NCI-H748 treated with DMSO at 0.1 percent for 48 hours (cell line): ENCODE data around the gene SMARCC2.
"Not testable (repeated sequence)": the region's sequence is repeated elsewhere in the genome, so short reads cannot be mapped to it uniquely, and the experiment has no call there.

Experiments
- DNase-seq: peaks from one replicate; lab custom pipeline; 2025; lab: John Stamatoyannopoulos, UW

SMARCC2 gene

DNA sequence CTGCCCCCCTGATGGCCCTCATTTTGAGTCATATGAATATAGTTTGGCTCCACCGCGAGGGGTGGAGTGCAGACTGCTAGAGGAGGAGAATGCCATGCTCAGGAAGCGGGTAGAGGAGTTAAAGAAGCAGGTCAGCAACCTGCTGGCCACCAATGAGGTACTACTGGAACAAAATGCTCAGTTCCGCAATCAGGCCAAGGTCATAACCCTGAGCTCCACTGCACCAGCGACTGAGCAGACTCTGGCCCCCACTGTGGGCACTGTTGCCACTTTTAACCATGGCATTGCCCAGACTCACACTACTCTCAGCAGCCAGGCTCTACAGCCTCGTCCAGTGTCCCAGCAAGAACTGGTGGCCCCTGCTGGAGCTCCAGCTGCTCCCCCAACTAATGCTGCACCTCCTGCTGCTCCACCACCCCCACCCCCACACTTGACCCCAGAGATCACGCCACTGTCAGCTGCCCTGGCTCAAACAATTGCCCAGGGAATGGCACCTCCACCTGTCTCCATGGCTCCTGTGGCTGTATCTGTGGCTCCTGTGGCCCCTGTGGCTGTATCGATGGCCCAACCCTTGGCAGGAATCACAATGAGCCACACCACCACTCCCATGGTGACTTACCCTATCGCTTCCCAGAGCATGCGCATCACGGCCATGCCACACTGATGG, 67.9 kb downstream of the SMARCC2 start:
- DNase-seq = no peak

DNA sequence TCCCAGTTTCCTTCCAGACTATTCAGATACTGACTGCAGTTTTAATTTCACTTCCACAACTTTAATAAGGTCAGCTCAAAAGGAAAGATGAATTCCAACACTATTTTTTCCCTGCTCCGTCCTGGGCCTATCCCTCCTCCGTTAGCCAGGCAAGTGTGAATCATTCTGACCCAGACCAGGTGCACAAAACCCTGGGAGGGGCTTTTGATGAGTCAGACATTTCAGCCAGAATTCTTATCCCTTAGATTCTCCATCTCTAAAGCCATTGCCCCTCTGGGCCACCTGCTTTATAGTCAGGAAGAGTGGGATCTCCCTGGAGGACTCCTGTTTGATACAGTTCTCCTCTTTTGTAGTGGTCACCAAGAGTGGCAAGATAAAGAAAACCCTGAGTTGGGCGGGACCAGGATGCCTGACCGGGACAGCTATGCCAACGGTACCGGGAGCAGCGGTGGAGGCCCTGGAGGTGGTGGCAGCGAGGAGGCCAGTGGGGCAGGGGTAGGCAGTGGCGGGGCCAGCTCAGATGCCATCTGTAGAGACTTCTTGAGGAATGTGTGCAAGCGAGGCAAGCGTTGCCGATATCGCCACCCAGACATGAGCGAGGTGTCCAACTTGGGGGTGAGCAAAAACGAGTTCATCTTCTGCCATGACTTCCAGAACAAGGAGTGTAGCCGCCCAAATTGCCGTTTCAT, 69.0 kb downstream of the SMARCC2 start:
- DNase-seq = no peak

DNA sequence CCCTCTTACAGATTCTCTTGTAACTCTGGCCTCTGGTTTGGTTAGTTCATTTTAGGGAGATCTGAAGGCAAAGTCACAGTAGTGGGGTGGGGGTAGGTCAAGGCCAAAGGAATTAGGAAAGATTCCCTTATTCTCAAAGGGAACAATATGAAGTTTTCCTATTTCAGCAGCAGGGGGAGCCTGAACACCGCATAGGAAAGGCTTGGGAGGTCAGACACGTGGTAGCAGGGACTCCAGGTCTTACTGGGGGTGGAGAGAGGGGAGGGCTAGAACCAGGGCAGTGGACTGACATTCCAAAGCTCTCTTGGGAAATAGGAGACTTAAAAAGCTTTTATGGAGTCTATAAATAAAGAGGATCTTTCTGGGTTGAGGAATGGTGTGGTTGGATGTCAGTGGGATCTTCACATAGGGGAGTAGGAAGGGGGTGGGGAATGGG, 69.9 kb downstream of the SMARCC2 start:
- peak; percentile 67 for DNase-seq

DNA sequence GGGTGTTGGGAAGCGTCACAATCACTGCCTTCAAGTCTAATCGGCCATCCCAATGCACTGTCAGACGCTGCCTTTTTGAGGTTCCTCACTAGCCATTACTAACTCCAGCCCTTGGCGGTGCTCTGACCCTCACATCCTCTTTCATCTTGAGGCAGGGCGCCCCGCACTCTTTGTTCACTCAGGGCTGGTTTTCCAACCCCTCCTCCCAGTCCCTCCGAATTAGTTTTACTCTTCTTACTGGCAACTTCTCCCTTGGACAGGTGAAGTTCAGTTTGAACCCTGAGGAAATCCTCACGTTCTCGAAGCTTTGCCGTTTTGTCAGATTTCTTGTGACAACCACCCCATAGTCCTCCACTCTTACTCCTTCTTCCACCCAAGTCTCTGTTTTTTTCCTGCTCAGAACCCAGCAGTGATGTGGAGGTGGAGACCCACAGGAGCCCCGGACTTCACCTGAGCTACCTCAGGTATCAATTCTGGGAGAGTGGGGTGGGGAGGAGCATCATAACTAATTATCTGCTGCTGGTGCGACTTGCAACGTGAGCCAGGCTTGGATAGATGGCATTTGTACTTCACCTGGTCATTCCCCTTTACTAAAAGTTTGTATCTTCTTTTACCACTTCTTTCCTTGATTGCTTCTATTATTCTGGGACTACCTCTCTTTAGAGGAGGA, 70.5 kb downstream of the SMARCC2 start:
- DNase-seq = no peak

DNA sequence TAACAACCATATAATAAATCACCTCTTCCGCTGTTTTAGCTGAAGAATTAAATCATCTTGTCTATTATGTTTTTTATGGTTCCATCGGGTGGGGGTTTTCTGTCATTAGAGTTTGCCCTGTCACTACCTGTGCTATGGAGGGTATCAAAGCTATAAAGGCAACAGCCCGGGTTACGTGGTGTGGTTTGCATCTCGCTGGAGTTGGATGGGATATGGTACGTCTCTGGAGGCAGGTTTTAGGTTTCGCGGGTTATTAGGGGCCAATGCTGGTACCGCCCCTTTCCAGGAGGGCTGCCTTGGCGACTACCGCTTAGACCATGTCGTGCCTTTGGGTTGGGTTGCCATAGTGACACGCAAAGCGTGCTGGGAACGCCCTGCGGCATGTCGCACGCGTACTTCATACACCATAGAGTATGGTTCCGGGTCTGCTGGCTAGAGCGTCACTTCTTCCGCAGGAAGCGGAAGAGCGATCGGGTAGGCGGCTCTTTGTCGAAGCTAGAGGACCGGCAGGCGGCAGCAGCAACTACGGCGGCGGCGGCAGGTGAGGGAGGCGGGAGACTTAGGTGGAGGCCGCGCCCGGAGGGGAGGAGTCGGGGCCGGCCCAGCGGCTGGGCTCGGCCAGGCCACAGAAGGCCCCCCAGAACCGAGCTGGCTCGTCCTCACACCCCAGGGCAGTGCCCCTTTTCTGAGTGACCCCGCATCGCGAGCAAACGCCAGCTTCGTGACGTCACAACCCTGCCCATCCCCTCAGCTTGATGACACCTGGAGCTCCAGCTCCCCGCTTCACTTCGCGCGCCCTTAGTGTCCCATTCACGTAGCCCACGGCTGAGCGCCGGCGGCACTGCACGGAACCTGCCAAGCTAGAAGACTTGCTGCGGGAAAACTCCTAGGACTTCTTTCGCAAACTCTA, 71.2 kb downstream of the SMARCC2 start, which contains the start of gene ZC3H10:
Gene ZC3H10 (plus strand): TSS at position 489 of the 910 bp plus-strand sequence. CDS start 2,297 bp downstream, outside the sequence.
- peak; percentile 97 for DNase-seq

DNA sequence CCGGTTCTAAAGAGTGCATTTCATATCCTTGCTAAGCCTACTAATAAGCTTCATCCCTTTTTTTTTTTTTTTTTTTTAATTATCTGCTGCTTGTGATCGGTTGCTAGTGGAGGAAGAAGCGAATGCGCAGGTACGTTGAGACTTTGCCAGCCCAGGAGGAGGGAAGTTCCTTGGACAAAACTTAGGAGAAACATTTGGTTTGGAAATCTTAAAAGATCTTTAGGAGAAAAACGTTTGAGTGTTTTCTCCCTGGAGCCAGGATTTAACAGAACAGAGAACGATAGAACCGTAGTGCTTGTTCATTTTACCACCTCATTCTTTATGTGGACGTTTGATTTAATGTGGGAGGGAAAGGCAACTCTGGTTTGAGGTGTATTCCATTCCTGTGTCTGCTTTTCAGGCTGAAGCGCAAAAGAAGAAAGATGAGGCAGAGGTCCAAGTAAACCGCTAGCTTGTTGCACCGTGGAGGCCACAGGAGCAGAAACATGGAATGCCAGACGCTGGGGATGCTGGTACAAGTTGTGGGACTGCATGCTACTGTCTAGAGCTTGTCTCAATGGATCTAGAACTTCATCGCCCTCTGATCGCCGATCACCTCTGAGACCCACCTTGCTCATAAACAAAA, 72.1 kb downstream of the SMARCC2 start:
- DNase-seq = not testable (repeated sequence)

DNA sequence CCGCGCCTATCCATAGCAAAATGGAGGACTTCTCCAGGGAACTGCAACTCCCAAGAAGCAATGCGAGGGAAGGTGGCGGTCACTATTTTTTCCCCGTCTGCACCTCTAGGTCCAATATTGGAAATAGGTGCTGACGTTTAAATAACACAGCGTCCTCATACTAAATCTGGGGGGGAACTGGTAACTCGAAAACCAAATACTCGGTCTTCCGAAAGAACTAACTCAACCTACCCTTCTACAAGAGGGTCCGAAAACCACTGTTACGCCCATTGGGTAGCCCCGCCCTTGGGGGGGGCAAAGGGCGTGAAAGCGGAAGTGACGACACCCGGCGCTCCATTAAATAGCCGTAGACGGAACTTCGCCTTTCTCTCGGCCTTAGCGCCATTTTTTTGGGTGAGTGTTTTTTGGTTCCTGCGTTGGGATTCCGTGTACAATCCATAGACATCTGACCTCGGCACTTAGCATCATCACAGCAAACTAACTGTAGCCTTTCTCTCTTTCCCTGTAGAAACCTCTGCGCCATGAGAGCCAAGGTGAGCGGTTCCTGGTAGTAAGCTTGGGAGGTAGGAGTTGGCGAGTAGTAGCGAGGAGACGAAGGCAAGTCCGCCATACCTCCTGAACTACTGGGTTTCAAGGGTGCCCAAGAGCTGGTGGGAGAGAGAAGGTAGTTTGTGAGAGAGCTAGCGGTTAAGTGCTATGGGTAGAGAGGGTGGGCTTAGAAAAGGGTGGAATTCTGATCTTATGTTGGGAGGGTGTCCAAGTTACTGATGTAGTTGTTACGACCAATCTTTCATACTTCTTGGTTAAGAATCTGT, 72.8 kb downstream of the SMARCC2 start, which contains the start of gene RPL41:
Gene RPL41 (plus strand): TSS at position 367 of the 815 bp plus-strand sequence.
- peak; percentile 94 for DNase-seq

DNA sequence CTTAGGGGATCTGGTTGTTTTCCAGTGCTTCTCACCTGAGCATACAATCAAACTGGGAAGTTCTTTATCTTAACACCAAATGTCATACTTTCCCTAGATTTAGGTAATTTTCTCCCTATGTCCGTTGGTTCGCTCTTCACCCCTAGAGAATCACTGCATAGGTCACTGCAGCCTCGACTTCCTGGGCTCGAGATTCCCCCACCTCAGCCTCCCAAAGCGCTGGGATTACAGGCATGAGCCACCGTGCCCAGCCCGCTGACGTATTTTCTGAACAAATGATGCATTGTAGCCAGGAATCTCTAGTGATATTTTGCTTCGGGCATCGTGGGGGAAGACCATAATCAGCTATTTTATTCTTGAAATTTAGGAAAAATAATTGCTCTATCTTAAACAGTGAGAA, 74.0 kb downstream of the SMARCC2 start:
- DNase-seq = no peak

DNA sequence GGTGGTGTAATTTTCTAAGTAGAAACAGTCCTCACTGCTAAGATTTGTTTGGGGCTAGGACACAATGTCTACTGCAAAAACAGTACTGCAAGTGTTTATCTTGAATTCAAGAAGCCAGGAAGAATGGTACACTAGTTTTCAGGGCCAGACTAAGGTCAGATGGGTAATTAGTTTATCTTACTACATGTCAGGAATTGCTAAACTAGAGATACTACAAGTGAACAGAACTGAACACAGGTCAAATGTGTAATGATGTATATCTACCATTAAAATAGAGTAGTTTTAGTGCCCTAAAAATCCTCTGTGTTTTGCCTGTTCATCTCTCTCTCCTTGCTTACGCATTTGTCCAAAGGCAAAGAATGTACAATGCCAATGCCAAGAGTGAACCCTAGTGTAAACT, 75.2 kb downstream of the SMARCC2 start:
- DNase-seq = no peak
